H1 (cell line): Measurements from ENCODE around the gene PPY. TPM values are rescaled to one million over a fixed set of nuclear protein-coding genes. Genes with fewer than 3 reads are reported as not detected.

Source experiments
- CBX5 ChIP-seq: fragments of 300-800, 300-1000 bp; sonication (generic); IDR thresholded peaks from 2 replicates; pipeline ENCODE4 v1.7.1; 2016; ENCODE audit warnings: antibody characterized with exemption, low read length, low read depth
- CREB1 ChIP-seq: IDR thresholded peaks from 2 replicates; pipeline ENCODE4 v1.6.1; 2012; ENCODE audit warnings: inconsistent platforms
- GTF2F1 ChIP-seq: IDR thresholded peaks from 2 replicates; pipeline ENCODE4 v1.6.1; 2012; ENCODE audit warnings: low read depth, low read length, improper control_type of control experiment, borderline replicate concordance
- HDAC6 ChIP-seq: IDR thresholded peaks from one replicate; pipeline ENCODE4 v1.7.1; 2012; ENCODE audit warnings: low read depth, mild to moderate bottlenecking, inconsistent platforms, low read length, moderate library complexity
- JUN ChIP-seq: IDR thresholded peaks from 2 replicates; pipeline ENCODE4 v1.6.1; 2011; ENCODE audit warnings: low read depth, mild to moderate bottlenecking, improper control_type of control experiment, low read length
- SAP30 ChIP-seq: fragments of 300-600 bp; sonication (generic); IDR thresholded peaks from 2 replicates; pipeline ENCODE4 v1.7.1; 2012; ENCODE audit warnings: low read length, moderate library complexity, mild to moderate bottlenecking, inconsistent platforms; ENCODE audit not compliant: insufficient read depth, insufficient replicate concordance
- TAF1 ChIP-seq: IDR thresholded peaks from 2 replicates; pipeline ENCODE4 v1.6.1; 2011; ENCODE audit warnings: mild to moderate bottlenecking, low read depth, low read length
- polyA plus RNA-seq, 7 experiments: library from polyadenylated mRNA; depleted of rRNA in 3 of 7; stranded (reverse) in 5 of 7; unstranded in 2 of 7; fragments of >200 nt in 5 of 7; fragments of 200-250 nt in 2 of 7; gene quantifications; 1 replicate in 5 of 7; 2 replicates in 1 of 7; 4 replicates in 1 of 7; pipeline versions ENCODE4 v1.2.1 to v1.2.3, GENCODE V29; 2011 to 2013; ENCODE audit warnings: missing spikeins in 2 of 7, mixed read lengths in 2 of 7
- total RNA-seq: library from RNA; stranded (reverse); fragmentation: NEBNext Ultra II Directional; extraction: Animal tissue kit (Norgen Biotek cat#: 25700); gene quantifications from 2 replicates; pipeline ENCODE4 v1.2.1, GENCODE V29; 2021
- TF ChIP-seq, protein P1 (sequence below): fragments of 300-600 bp; sonication (generic); IDR thresholded peaks from 2 replicates; pipeline ENCODE4 v1.7.1; 2012; ENCODE audit warnings: low read length, moderate library complexity, mild to moderate bottlenecking, inconsistent platforms; ENCODE audit not compliant: insufficient replicate concordance
- TF ChIP-seq, protein P2 (sequence below): IDR thresholded peaks from 2 replicates; pipeline ENCODE4 v1.6.1; 2012; ENCODE audit warnings: inconsistent platforms

PPY gene
- total and polyA plus RNA-seq, 2 of the 8 experiments (the other 6 are each of a cell fraction or from before 2014, with no cell fraction given): 0.26 TPM; not detected in 1

DNA sequence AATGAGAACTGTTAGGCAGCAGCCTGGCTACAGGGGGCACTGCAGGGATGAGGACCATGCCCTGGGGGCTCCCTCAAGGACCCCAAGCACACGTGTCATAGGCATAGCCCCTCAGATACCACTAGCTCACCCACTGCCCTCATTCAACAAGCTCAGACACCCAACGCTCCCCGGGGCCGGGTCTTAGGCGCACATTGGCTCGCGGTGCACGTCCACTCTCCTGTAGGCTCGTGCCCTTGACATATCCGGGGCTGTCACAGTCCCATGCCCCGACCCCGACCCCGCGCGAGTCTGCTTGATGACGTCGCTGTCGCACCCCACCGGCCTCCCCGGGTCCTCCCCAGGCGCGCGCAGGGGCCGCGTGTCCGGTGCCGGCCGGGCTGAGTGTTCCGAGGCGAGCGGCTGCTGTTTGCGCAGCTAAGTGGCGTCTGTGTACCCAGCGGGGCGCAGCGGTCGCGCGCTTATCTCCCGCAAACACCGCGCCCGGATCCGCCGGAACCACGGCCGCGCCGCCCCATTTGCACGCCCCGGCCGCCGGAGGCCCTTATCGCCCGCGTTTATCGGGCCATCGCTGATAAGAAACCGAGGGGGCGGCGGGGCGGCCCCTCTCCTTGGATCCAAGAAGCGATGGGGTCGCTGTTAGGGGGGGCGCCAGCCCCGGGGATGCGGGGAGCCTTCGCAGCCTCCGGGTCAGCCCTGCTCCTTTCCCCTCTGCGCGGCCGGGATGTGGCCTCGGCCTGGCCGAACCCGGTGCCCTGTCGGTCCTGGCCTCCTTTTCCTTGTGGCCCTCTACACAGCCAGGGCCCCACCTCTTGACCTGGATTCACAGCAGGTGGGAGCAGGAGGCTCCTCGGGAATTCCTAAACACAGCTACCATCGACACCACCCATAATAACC lies 41.5 kb upstream of the PPY start (continued):
- TF ChIP-seq GTF2F1 (no peak), CREB1 (peak; percentile 77), SAP30 (peak; percentile 78), HDAC6 (no peak), JUN (no peak), TAF1 (no peak), CBX5 (no peak)
- TF ChIP-seq, protein P1, sequence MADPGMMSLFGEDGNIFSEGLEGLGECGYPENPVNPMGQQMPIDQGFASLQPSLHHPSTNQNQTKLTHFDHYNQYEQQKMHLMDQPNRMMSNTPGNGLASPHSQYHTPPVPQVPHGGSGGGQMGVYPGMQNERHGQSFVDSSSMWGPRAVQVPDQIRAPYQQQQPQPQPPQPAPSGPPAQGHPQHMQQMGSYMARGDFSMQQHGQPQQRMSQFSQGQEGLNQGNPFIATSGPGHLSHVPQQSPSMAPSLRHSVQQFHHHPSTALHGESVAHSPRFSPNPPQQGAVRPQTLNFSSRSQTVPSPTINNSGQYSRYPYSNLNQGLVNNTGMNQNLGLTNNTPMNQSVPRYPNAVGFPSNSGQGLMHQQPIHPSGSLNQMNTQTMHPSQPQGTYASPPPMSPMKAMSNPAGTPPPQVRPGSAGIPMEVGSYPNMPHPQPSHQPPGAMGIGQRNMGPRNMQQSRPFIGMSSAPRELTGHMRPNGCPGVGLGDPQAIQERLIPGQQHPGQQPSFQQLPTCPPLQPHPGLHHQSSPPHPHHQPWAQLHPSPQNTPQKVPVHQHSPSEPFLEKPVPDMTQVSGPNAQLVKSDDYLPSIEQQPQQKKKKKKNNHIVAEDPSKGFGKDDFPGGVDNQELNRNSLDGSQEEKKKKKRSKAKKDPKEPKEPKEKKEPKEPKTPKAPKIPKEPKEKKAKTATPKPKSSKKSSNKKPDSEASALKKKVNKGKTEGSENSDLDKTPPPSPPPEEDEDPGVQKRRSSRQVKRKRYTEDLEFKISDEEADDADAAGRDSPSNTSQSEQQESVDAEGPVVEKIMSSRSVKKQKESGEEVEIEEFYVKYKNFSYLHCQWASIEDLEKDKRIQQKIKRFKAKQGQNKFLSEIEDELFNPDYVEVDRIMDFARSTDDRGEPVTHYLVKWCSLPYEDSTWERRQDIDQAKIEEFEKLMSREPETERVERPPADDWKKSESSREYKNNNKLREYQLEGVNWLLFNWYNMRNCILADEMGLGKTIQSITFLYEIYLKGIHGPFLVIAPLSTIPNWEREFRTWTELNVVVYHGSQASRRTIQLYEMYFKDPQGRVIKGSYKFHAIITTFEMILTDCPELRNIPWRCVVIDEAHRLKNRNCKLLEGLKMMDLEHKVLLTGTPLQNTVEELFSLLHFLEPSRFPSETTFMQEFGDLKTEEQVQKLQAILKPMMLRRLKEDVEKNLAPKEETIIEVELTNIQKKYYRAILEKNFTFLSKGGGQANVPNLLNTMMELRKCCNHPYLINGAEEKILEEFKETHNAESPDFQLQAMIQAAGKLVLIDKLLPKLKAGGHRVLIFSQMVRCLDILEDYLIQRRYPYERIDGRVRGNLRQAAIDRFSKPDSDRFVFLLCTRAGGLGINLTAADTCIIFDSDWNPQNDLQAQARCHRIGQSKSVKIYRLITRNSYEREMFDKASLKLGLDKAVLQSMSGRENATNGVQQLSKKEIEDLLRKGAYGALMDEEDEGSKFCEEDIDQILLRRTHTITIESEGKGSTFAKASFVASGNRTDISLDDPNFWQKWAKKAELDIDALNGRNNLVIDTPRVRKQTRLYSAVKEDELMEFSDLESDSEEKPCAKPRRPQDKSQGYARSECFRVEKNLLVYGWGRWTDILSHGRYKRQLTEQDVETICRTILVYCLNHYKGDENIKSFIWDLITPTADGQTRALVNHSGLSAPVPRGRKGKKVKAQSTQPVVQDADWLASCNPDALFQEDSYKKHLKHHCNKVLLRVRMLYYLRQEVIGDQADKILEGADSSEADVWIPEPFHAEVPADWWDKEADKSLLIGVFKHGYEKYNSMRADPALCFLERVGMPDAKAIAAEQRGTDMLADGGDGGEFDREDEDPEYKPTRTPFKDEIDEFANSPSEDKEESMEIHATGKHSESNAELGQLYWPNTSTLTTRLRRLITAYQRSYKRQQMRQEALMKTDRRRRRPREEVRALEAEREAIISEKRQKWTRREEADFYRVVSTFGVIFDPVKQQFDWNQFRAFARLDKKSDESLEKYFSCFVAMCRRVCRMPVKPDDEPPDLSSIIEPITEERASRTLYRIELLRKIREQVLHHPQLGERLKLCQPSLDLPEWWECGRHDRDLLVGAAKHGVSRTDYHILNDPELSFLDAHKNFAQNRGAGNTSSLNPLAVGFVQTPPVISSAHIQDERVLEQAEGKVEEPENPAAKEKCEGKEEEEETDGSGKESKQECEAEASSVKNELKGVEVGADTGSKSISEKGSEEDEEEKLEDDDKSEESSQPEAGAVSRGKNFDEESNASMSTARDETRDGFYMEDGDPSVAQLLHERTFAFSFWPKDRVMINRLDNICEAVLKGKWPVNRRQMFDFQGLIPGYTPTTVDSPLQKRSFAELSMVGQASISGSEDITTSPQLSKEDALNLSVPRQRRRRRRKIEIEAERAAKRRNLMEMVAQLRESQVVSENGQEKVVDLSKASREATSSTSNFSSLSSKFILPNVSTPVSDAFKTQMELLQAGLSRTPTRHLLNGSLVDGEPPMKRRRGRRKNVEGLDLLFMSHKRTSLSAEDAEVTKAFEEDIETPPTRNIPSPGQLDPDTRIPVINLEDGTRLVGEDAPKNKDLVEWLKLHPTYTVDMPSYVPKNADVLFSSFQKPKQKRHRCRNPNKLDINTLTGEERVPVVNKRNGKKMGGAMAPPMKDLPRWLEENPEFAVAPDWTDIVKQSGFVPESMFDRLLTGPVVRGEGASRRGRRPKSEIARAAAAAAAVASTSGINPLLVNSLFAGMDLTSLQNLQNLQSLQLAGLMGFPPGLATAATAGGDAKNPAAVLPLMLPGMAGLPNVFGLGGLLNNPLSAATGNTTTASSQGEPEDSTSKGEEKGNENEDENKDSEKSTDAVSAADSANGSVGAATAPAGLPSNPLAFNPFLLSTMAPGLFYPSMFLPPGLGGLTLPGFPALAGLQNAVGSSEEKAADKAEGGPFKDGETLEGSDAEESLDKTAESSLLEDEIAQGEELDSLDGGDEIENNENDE: no peak
- TF ChIP-seq, protein P2, sequence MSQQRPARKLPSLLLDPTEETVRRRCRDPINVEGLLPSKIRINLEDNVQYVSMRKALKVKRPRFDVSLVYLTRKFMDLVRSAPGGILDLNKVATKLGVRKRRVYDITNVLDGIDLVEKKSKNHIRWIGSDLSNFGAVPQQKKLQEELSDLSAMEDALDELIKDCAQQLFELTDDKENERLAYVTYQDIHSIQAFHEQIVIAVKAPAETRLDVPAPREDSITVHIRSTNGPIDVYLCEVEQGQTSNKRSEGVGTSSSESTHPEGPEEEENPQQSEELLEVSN: no peak
